HEK293 (cell line): ENCODE results near the gene B4GALT5.

Experiments used
- CTCF ChIA-PET: fragments of 350-600 bp; formaldehyde crosslinking; extraction: SDS; loops from one replicate; lab custom pipeline; 2021; ENCODE audit warnings: antibody characterized with exemption; lab: Yijun Ruan, JAX
- POLR2A ChIA-PET: fragments of 300-600 bp; formaldehyde crosslinking; extraction: SDS; loops from one replicate; lab custom pipeline; 2020; ENCODE audit warnings: antibody characterized with exemption, inconsistent platforms; lab: Yijun Ruan, JAX
- H3K27ac ChIP-seq: fragments of 200-500 bp; sonication (Bioruptor generic); 2 replicates; pipeline ENCODE4 v1.5.1; 2014; ENCODE audit warnings: low read depth, low read length, control low read depth, inconsistent platforms; ENCODE audit errors: extremely low read depth
- H3K36me3 ChIP-seq, 2 experiments: fragments of 200-500 bp in 1 of 2; sonication (Bioruptor generic) in 1 of 2; 1 replicate in 1 of 2; 2 replicates in 1 of 2; pipeline ENCODE4 v1.5.1; 2014 to 2017; ENCODE audit warnings: inconsistent platforms in 2 of 2, low read length in 2 of 2; ENCODE audit not compliant: control insufficient read depth in 2 of 2, insufficient read depth in 1 of 2
- H3K4me1 ChIP-seq: fragments of 200-500 bp; sonication (Bioruptor generic); 2 replicates; pipeline ENCODE4 v1.5.1; 2014; ENCODE audit warnings: mild to moderate bottlenecking, low read length, inconsistent platforms; ENCODE audit not compliant: control insufficient read depth, insufficient read depth
- H3K4me3 ChIP-seq: 2 replicates; pipeline ENCODE4 v1.5.1; 2011; ENCODE audit warnings: low read depth, mild to moderate bottlenecking, control low read depth, low read length, moderate library complexity
- H3K9me3 ChIP-seq: fragments of 200-500 bp; sonication (Bioruptor generic); 2 replicates; pipeline ENCODE4 v1.5.1; 2014; ENCODE audit warnings: low read depth, low read length, inconsistent platforms; ENCODE audit not compliant: control insufficient read depth, insufficient read depth
- KLF17 ChIP-seq: fragments of 450-650 bp; formaldehyde crosslinking; IDR thresholded peaks from 2 replicates; pipeline ENCODE4 v1.5.1; 2016; ENCODE audit warnings: missing biosample characterization, missing genetic modification characterization
- PRDM6 ChIP-seq: fragments of 450-650 bp; formaldehyde crosslinking; IDR thresholded peaks from 2 replicates; pipeline ENCODE4 v1.5.1; 2017; ENCODE audit warnings: missing biosample characterization, missing genetic modification characterization
- WT1 ChIP-seq: fragments of 450-650 bp; formaldehyde crosslinking; IDR thresholded peaks from 2 replicates; pipeline ENCODE4 v1.5.1; 2016; ENCODE audit warnings: missing biosample characterization, missing genetic modification characterization
- ZBTB17 ChIP-seq: fragments of 450-650 bp; formaldehyde crosslinking; IDR thresholded peaks from 2 replicates; pipeline ENCODE4 v1.5.1; 2016; ENCODE audit warnings: missing biosample characterization, missing genetic modification characterization
- ZEB2 ChIP-seq: fragments of 450-650 bp; formaldehyde crosslinking; IDR thresholded peaks from 2 replicates; pipeline ENCODE4 v1.5.1; 2016; ENCODE audit warnings: missing biosample characterization, missing genetic modification characterization
- ZNF132 ChIP-seq: fragments of 450-650 bp; formaldehyde crosslinking; IDR thresholded peaks from 2 replicates; pipeline ENCODE4 v1.5.1; 2017; ENCODE audit warnings: missing biosample characterization, missing genetic modification characterization, borderline replicate concordance
- ZNF18 ChIP-seq: fragments of 450-650 bp; formaldehyde crosslinking; IDR thresholded peaks from 2 replicates; pipeline ENCODE4 v1.5.1; 2016; ENCODE audit warnings: missing biosample characterization, missing genetic modification characterization
- ZNF292 ChIP-seq: fragments of 450-650 bp; formaldehyde crosslinking; IDR thresholded peaks from 2 replicates; pipeline ENCODE4 v1.5.1; 2016; ENCODE audit warnings: low read depth, missing biosample characterization, missing genetic modification characterization, borderline replicate concordance
- ZNF549 ChIP-seq: fragments of 450-650 bp; IDR thresholded peaks from 2 replicates; pipeline ENCODE4 v1.5.1; 2018; ENCODE audit warnings: missing biosample characterization, missing genetic modification characterization, mild to moderate bottlenecking, inconsistent platforms, moderate library complexity
- ZNF670 ChIP-seq: fragments of 450-650 bp; formaldehyde crosslinking; IDR thresholded peaks from 2 replicates; pipeline ENCODE4 v1.5.1; 2016; ENCODE audit warnings: missing biosample characterization, missing genetic modification characterization, low read depth
- ZNF76 ChIP-seq: fragments of 450-650 bp; formaldehyde crosslinking; IDR thresholded peaks from 2 replicates; pipeline ENCODE4; 2016; ENCODE audit warnings: low read depth, missing biosample characterization, missing genetic modification characterization, borderline replicate concordance
- ZNF837 ChIP-seq: fragments of 450-650 bp; formaldehyde crosslinking; IDR thresholded peaks from 2 replicates; pipeline ENCODE4 v1.5.1; 2016; ENCODE audit warnings: missing biosample characterization, missing genetic modification characterization
- TF ChIP-seq, protein P1 (sequence below): fragments of 450-650 bp; formaldehyde crosslinking; IDR thresholded peaks from 2 replicates; pipeline ENCODE4 v1.5.1; 2016; ENCODE audit warnings: missing biosample characterization, missing genetic modification characterization
- TF ChIP-seq, protein P2 (sequence below): sonication (generic); formaldehyde crosslinking; IDR thresholded peaks from 2 replicates; pipeline ENCODE4 v1.8.1; 2022; ENCODE audit warnings: mild to moderate bottlenecking, moderate library complexity, missing genetic modification reagents
- TF ChIP-seq, protein P3 (sequence below): fragments of 450-650 bp; formaldehyde crosslinking; IDR thresholded peaks from 2 replicates; pipeline ENCODE4 v1.5.1; 2017; ENCODE audit warnings: missing biosample characterization, missing genetic modification characterization

B4GALT5 gene

DNA sequence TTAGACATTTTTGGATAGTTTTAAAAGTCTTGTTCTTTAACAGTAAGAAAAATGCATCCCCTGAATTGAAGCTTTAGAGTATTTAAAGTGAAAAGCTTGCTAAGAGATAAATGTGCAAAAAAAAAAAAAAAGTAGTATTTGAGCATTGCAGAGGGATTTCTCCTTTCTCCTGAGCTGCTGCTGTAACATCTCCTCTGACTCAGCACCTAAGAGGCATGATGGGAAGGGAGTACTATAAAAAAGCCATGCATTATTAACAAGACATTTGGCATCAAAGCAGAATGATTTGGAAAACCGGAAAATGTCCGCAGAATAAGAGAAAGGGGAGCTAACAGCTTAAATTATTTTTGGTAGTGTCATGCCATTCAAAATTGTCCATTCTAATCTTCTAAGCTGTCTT is 27.9 kb downstream of the B4GALT5 start:
- Histone ChIP-seq H3K4me1 (peaks cover 12% of the 10 kb centered on the region), H3K4me3 (no peak overlapping the region), H3K36me3 (no peaks in the 10 kb centered on the region; a peak in 1 of 3 replicates), H3K9me3 (no peaks in the 10 kb centered on the region), H3K27ac (no peak overlapping the region)
- ChIA-PET CTCF (interaction anchor here (0.7 to 1.7 kb wide), 4 partner anchors 10 to 252 kb away, joined by 3 to 6 read pairs (median 3); no protein-coding TSS in a partner anchor), POLR2A (no interaction called here)
- TF ChIP-seq WT1 (peak; percentile 48; the same call in 1 of the 2 replicates), ZNF132 (no peak), ZNF549 (no peak), PRDM6 (tag by site-specific recombination) (peak; percentile 20; the same call in 1 of the 2 replicates), ZNF76 (tag by site-specific recombination) (peak; percentile 55; the same call in 1 of the 2 replicates), ZNF670 (tag by site-specific recombination) (no peak), ZEB2 (tag by site-specific recombination) (0 out of 2 replicates have a peak, but pooled peaks have one; percentile 18), ZBTB17 (tag by site-specific recombination) (peak; percentile 77), ZNF292 (no peak)
- TF ChIP-seq, protein P1, sequence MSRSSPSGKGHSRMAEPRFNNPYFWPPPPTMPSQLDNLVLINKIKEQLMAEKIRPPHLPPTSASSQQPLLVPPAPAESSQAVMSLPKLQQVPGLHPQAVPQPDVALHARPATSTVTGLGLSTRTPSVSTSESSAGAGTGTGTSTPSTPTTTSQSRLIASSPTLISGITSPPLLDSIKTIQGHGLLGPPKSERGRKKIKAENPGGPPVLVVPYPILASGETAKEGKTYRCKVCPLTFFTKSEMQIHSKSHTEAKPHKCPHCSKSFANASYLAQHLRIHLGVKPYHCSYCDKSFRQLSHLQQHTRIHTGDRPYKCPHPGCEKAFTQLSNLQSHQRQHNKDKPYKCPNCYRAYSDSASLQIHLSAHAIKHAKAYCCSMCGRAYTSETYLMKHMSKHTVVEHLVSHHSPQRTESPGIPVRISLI = 0 out of 2 replicates have a peak, but pooled peaks have one; percentile 25
- TF ChIP-seq, protein P2, sequence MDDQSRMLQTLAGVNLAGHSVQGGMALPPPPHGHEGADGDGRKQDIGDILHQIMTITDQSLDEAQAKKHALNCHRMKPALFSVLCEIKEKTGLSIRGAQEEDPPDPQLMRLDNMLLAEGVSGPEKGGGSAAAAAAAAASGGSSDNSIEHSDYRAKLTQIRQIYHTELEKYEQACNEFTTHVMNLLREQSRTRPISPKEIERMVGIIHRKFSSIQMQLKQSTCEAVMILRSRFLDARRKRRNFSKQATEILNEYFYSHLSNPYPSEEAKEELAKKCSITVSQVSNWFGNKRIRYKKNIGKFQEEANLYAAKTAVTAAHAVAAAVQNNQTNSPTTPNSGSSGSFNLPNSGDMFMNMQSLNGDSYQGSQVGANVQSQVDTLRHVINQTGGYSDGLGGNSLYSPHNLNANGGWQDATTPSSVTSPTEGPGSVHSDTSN (CRISPR knock-in tag) = no peak

DNA sequence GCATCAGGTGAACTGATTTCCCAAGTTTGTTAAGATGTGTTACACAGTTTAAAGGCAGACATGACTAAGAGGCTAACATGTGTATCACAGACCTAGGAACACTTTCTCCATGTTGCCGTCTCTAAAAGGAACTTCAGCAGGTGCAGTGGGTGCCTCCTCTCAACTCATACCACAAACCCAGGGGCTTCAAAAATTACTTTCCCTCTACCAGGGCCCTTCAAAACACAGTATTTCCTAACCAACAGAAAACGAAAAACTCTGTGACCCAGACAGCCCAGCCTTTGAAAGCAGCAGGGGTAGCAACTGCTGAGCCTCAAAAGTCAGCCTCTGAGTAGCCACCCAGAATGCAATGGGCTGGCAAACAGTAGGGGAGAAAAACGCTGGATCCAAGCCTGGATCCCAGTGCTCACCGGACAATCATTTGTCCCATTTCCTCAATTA is 28.5 kb downstream of the B4GALT5 start:
- ChIA-PET POLR2A (no interaction called here), CTCF (interaction anchor here (1.7 kb wide), 1 partner anchor 9 kb away, joined by 6 read pairs; no protein-coding TSS in a partner anchor)
- H3K27ac ChIP-seq = no peak overlapping the region
- peaks cover 12% of the 10 kb centered on the region for H3K4me1 ChIP-seq
- H3K36me3 ChIP-seq = no peaks in the 10 kb centered on the region; a peak in 1 of 3 replicates
- H3K4me3 ChIP-seq = no peak overlapping the region
- H3K9me3 ChIP-seq = no peaks in the 10 kb centered on the region
- TF ChIP-seq ZNF837 = no peak

DNA sequence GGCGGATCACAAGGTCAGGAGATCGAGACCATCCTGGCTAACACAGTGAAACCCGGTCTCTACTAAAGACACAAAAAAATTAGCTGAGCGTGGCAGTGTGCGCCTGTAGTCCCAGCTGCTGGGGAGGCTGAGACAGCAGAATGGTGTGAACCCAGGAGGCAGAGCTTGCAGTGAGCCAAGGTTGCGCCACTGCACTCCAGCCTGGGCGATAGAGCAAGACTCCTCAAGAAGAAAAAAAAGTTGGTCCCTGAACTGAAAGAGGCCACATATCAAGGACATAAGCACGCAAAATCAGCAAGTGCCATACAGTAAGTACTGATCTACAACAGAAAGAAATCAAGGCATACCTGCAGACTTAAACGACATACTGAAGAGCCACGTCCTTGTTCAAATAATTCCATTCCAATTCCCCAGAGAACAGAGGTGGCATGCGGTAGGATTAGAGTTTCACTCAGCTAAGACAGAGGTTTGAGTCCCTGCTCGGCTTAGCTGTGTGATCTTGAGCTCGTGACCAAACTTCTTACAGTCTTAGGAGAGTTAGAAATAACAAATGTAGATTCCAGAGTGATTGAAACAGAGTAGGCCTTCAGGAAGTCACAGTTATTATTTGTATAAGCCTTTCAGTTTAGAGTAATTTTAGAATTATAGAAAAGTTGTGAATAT is 29.2 kb downstream of the B4GALT5 start:
- TF ChIP-seq KLF17 (tag by site-specific recombination) (no peak), ZNF18 (peak; percentile 71)
- TF ChIP-seq, protein P3, sequence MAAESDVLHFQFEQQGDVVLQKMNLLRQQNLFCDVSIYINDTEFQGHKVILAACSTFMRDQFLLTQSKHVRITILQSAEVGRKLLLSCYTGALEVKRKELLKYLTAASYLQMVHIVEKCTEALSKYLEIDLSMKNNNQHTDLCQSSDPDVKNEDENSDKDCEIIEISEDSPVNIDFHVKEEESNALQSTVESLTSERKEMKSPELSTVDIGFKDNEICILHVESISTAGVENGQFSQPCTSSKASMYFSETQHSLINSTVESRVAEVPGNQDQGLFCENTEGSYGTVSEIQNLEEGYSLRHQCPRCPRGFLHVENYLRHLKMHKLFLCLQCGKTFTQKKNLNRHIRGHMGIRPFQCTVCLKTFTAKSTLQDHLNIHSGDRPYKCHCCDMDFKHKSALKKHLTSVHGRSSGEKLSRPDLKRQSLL (tag by site-specific recombination) = peak; percentile 27; the same call in 1 of the 2 replicates
- TF ChIP-seq, all 188 proteins: peak for 2
- peaks cover 12% of the 10 kb centered on the region for H3K4me1 ChIP-seq
- H3K27ac ChIP-seq = 0 out of 2 replicates have a peak overlapping the region, but pooled peaks have one; percentile 10
- POLR2A ChIA-PET = no interaction called here
- H3K4me3 ChIP-seq = no peak overlapping the region
- H3K36me3 ChIP-seq = no peaks in the 10 kb centered on the region; a peak in 1 of 3 replicates
- H3K9me3 ChIP-seq = no peaks in the 10 kb centered on the region
- CTCF ChIA-PET = no interaction called here
